GM18520 (cell line): ENCODE results near the gene PPP3R1.

Experiments
- ATAC-seq: cut with Tn5 transposase; IDR thresholded peaks from one replicate; pipeline ENCODE4 v1.9.1; 2021; ENCODE audit not compliant: unreplicated experiment

The PPP3R1 gene

DNA sequence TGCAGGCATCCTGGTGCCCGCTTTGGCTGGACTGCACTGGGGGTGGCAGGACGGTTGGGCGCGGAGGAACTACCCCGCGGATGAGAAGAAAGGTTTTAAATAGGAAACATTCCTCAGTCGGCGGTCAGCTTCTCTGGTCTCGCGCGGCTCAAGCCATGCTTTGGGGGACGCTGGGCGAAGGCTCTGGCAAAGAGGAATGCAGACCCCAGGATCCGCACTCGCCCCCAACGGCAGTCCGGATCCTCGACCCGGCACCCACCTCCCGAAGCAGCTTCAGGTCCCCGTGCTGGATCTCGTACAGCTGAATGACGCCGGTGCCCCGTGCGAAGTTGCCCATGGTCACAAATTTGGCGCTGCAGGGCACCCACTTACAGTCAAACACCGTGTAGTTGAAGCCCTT lies 95.3 kb downstream of the PPP3R1 start:
- ATAC-seq = peak; percentile 14

DNA sequence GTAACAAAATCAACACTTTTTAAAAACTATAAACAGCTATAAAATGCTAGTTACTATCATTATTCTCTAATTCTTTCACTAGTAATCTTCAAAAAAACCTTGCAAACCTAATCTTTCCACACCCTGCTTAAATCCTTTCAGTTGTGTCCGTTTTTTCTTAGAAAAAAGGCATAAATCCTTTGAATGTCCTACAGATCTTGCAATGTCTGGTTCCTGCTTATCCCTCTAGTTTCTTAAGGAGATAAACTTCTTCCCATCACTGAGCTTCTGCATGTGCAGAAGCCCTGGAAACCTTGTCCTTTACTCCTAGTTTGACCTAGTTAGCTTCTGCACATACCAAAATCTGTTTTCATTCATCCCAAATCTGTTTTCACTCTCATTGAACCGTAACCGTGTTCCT lies 95.9 kb downstream of the PPP3R1 start:
- ATAC-seq = no peak

DNA sequence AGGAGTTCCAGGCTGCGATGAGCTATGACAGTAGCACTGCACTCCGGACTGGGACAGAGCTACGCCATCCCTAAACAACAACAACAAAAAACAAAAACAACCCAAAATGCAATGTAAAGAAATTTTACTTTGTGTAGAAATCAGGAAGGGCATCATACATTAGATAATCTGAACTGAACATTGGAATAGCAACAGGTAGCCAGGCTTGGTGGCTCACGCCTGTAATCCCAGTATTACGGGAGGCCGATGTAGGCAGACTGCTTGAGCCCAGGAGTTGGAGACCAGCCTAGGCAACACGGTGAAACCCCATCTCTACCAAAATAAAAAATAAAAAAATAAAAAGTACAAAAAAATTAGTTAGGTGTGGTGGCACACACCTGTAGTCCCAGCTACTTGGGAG lies 96.7 kb downstream of the PPP3R1 start:
- ATAC-seq = no peak

DNA sequence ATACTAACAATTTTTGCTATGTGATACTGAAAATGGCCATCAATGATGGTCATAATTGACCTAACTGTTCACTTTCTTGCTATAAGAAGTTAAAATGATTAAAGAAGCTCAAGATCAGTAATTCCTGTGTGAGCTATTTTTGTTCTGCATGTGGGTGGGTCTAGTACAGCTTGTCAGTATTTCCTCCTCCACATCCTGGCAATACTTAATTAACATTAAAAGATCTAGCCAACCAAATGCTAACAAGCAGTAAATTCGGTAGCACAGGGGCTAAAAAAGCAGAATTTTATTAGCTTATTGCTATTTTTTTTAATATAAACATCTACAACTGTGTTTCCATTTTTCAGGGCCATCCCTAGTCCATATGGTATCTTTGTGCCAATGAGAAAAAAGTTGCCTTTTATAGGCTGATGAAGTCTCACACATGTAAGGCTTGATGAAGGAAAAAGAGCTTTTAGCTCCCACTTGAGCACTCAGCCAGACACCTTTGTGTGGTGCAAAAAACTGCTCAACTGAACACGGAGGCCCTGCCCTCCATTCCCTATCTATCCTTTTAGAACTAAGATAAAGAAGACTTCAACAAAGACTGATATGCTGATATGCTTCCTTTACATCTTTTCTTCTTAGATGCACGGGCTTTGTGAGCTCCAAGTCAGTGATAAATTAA lies 99.5 kb downstream of the PPP3R1 start:
- no peak for ATAC-seq

DNA sequence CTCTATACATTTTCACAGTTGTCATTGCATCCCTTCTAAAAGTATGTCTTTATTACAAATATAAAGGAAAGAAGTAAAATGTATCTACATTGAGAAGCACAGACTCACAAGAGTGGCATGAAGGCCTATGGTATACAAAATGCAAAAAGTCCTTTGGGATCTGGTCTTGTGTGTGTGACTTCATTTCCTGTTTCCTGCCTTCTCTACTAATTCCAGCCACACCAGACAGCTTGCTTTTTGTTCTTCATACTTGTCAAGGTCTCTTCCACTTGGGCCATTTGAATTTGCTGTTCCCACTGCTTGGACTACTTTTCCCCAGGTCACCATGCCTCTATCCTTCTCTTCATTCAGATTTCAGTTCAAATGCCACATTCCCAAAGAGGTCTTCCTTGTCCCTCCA lies 101.3 kb downstream of the PPP3R1 start:
- ATAC-seq = no peak

DNA sequence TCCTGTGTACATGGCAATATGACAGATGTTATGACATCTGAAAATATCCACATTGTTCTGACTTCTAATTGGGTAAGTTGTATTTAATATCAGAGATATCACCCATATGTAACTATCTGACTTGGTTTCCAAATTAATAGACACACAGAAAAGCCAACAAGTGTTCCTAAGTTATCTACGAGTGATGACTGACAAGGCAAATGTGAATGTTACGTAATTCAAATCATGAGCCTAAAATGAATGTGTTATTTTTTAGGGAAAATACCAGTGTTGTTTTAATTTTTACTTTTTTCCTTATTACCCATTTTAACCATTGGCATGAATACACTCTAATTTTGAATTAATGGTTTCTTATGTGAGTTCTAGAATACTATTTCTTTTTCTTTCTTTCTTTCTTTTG lies 110.5 kb downstream of the PPP3R1 start:
- ATAC-seq = no peak

DNA sequence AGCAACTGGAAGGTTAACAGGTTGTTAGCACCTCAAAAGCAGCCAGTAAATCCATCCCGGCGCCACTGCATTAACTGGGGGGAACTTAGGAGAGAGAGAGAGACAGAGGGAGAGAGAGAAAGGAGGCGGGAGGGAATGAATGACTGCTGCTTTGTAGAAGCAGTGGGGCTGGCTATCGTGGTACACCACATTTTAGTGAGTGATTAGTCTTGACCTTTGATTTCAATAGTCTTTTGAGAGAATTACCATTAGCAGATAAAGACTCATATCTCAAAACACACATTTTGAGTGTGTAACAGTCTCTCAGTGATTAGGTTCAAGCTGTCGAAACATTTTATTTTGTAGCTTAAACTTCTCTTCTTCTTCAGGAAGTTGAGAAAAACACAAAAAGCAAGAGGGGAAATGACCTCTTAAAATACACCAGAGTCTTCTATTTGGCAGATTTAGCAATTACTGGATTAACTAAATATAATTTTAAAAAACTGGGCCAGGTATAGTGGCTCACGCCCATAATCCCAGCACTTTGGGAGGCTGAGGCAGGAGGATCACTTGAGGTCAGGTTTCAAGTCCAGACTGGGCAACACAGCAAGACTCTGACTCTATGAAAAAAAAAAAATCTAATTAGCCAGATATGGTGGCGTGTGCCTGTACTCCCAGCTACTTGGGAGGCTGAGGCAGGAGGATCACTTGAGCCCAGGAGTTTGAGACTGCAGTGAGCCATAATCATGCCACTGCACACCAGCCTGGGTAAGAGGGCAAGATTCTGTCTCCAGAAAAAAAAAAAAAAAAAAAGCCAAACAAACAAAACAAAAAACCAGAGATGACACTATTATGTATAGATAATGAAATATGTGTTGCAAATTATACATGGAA lies 116.6 kb downstream of the PPP3R1 start:
- ATAC-seq = no peak

DNA sequence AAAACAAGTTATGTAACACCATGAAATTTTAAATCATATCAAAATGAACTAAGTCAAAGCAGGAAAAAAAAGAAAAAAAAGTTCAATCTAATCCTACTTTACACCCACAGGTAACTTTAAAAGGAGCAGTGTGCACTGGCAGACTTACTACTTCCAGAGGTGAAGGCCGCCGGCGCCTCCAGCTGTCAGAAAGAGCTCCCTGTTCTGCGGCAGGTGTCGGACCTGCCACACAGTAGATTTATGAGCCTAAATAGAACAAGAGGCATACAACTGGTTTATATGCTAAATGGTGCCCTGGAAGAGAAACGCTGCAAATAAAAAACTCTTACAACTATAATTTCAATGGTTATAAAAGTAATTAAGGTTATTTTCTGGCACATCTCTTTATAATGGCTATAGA lies 117.8 kb downstream of the PPP3R1 start:
- ATAC-seq = no peak

DNA sequence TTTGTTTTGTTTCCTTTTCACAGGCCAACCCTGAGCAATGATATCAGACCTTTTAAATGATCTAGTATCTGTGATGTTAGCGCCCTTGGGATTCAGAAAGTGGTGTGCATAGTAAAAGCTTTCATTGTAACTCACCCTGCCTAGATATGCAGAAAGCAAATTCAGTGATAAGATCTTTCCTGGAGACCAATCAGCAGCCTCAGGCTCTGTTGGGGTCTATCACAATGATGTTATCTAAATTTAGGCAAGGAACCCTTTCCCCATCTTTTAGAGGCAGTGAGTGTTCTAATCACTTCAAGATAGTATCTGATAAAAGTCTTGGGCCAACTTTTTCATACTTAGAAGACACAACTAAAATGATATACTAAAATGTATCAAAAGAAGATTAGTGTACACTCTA lies 118.2 kb downstream of the PPP3R1 start:
- ATAC-seq = no peak
